ENCODE measurements around the gene SKI.

SKI gene

GRCh38 chr1:2267051-2267830, 39.1 kb downstream of the SKI start:
- DNase-seq: no peak

- DNase-seq: no peak
These were observed 39.7 kb downstream of the SKI start for GRCh38 chr1:2267862-2268261.

GRCh38 chr1:2268285-2269056, 40.4 kb downstream of the SKI start:
- DNase-seq: no peak

- no peak for DNase-seq
These were observed 41.2 kb downstream of the SKI start for GRCh38 chr1:2269193-2269921.

- DNase-seq: no peak
These were observed 41.8 kb downstream of the SKI start for GRCh38 chr1:2269922-2270259.

GRCh38 chr1:2270260-2271100, 42.4 kb downstream of the SKI start:
- DNase-seq: no peak

- no peak for DNase-seq
These were observed 43.1 kb downstream of the SKI start for GRCh38 chr1:2271211-2271721.

- no peak for DNase-seq
These were observed 43.9 kb downstream of the SKI start for GRCh38 chr1:2271841-2272655.

GRCh38 chr1:2272686-2273400, 44.7 kb downstream of the SKI start:
- no peak for DNase-seq

- no peak for DNase-seq
These were observed 45.4 kb downstream of the SKI start for GRCh38 chr1:2273401-2274090.

GRCh38 chr1:2274231-2274928, 46.3 kb downstream of the SKI start:
- DNase-seq: no peak

GRCh38 chr1:2274929-2275475, 46.9 kb downstream of the SKI start:
- DNase-seq: no peak

- no peak for DNase-seq
These were observed 47.8 kb downstream of the SKI start for GRCh38 chr1:2275796-2276536.

GRCh38 chr1:2276803-2277580, 48.9 kb downstream of the SKI start:
- DNase-seq: no peak

GRCh38 chr1:2277741-2278488, 49.8 kb downstream of the SKI start:
- DNase-seq: no peak

GRCh38 chr1:2278591-2279209, 50.6 kb downstream of the SKI start:
- DNase-seq: no peak

- DNase-seq: no peak
These were observed 51.1 kb downstream of the SKI start for GRCh38 chr1:2279210-2279639.

All from stimulated activated CD4-positive, alpha-beta T cell treated with anti-CD3 and anti-CD28 coated beads, Interleukin-2, amount 100 ng/mL, for 24 hours (primary cell).